B cell (primary cell): Measurements from ENCODE around the gene SMCO2. TPM values are rescaled to one million over a fixed set of nuclear protein-coding genes. Genes with fewer than 3 reads are reported as not detected.
A peak's percentile ranks its signal among the peaks of the same experiment; 100 is the strongest.

Source experiments
- ATAC-seq: fragments of 200-7000 bp; cut with Tn5 transposase; one replicate; pipeline ENCODE4 v1.10.0; 2021; ENCODE audit warnings: low read depth, mild to moderate bottlenecking, moderate number of reproducible peaks, moderate library complexity
- CTCF ChIA-PET: fragments of 350-600 bp; sonication (Branson Sonifier 250); formaldehyde crosslinking; loops from one replicate; lab custom pipeline; 2021; ENCODE audit warnings: antibody characterized with exemption, inconsistent platforms; lab: Charles Lee
- POLR2A ChIA-PET: fragments of 350-600 bp; sonication (Branson Sonifier 250); formaldehyde crosslinking; loops from one replicate; lab custom pipeline; 2021; ENCODE audit warnings: antibody characterized with exemption; lab: Charles Lee
- DNase-seq: peaks from one replicate; pipeline ENCODE4 v3.0.0; 2013
- H2AFZ ChIP-seq: 2 replicates; pipeline ENCODE4 v1.6.1; 2012; ENCODE audit warnings: mild to moderate bottlenecking, low read depth, low read length; ENCODE audit not compliant: insufficient read depth, poor library complexity, severe bottlenecking
- H3K27ac ChIP-seq, 2 donors: 1 replicate in 1 of 2; 2 replicates in 1 of 2; pipeline ENCODE4 v1.5.1; 2012 to 2013; ENCODE audit warnings: low read length in 2 of 2, mild to moderate bottlenecking in 2 of 2, moderate library complexity in 1 of 2
- H3K27me3 ChIP-seq, 4 experiments: fragments of 200-600 bp in 1 of 4; sonication (generic) in 1 of 4; replicated peaks in 1 of 4; 1 replicate in 2 of 4; 2 replicates in 2 of 4; pipeline versions ENCODE4 v1.6.1 to v1.7.0; 2013 to 2016; ENCODE audit warnings: low read length in 3 of 4, mild to moderate bottlenecking in 2 of 4, mixed read lengths in 1 of 4, moderate library complexity in 1 of 4; ENCODE audit not compliant: insufficient read depth in 4 of 4, control insufficient read depth in 3 of 4; ENCODE audit errors: control extremely low read depth in 1 of 4
- H3K36me3 ChIP-seq, 2 experiments: replicated peaks in 1 of 2; 1 replicate in 1 of 2; 2 replicates in 1 of 2; pipeline versions ENCODE4 v1.6.1 to v1.7.1; 2013; ENCODE audit warnings: low read length in 1 of 2; ENCODE audit not compliant: insufficient read depth in 2 of 2, control insufficient read depth in 1 of 2; ENCODE audit errors: control extremely low read depth in 1 of 2, extremely low read depth in 1 of 2
- H3K4me1 ChIP-seq, 2 donors: fragments of 200-600 bp in 1 of 2; sonication (generic) in 1 of 2; 1 replicate in 1 of 2; 2 replicates in 1 of 2; pipeline versions ENCODE4 v1.5.1 to v1.6.1; 2013 to 2017; ENCODE audit warnings: low read length in 2 of 2; ENCODE audit not compliant: control insufficient read depth in 2 of 2, insufficient read depth in 2 of 2
- H3K4me2 ChIP-seq: replicated peaks from 2 replicates; pipeline ENCODE3; 2012; ENCODE audit warnings: mild to moderate bottlenecking, low read depth, low read length; ENCODE audit not compliant: poor library complexity, severe bottlenecking
- H3K4me3 ChIP-seq, 5 experiments: fragments of 200-600 bp in 1 of 5; sonication (generic) in 1 of 5; 1 replicate in 3 of 5; 2 replicates in 2 of 5; pipeline versions ENCODE4 v1.5.1 to v1.7.0; 2011 to 2016; ENCODE audit warnings: low read length in 4 of 5, mild to moderate bottlenecking in 4 of 5, low read depth in 2 of 5, control low read depth in 1 of 5, moderate library complexity in 1 of 5; ENCODE audit not compliant: insufficient read depth in 1 of 5; ENCODE audit errors: control extremely low read depth in 1 of 5, extremely low read depth in 1 of 5
- H3K79me2 ChIP-seq: fragments of 200-600 bp; sonication (generic); one replicate; pipeline ENCODE4 v1.6.0; 2016; ENCODE audit warnings: low read length; ENCODE audit not compliant: control insufficient read depth, insufficient read depth
- H3K9ac ChIP-seq: fragments of 200-600 bp; sonication (generic); 2 replicates; pipeline ENCODE4 v1.6.1; 2017; ENCODE audit warnings: mild to moderate bottlenecking, low read length, moderate library complexity
- H3K9me3 ChIP-seq, 3 donors: one replicate each; pipeline versions ENCODE4 v1.6.1 to v1.7.1; 2013; ENCODE audit warnings: low read length in 2 of 3; ENCODE audit not compliant: control insufficient read depth in 2 of 3, insufficient read depth in 1 of 3; ENCODE audit errors: control extremely low read depth in 1 of 3
- H4K20me1 ChIP-seq: 2 replicates; pipeline ENCODE4 v1.6.0; 2012; ENCODE audit warnings: mild to moderate bottlenecking, low read length; ENCODE audit not compliant: insufficient read depth, control insufficient read depth, poor library complexity, severe bottlenecking
- H3K27ac Mint-ChIP-seq: one replicate; pipeline ENCODE4 v1.8.0; 2021; ENCODE audit warnings: mixed read lengths
- H3K27me3 Mint-ChIP-seq: one replicate; pipeline ENCODE4 v1.8.0; 2021; ENCODE audit warnings: mixed read lengths
- H3K4me1 Mint-ChIP-seq: one replicate; pipeline ENCODE4 v1.8.0; 2021; ENCODE audit warnings: mixed read lengths
- H3K4me3 Mint-ChIP-seq: one replicate; pipeline ENCODE4 v1.8.0; 2021; ENCODE audit warnings: mixed read lengths
- H3K9me3 Mint-ChIP-seq: one replicate; pipeline ENCODE4 v1.8.0; 2022; ENCODE audit warnings: mixed read lengths; ENCODE audit not compliant: insufficient read depth
- EZH2 ChIP-seq: IDR thresholded peaks from 2 replicates; pipeline ENCODE4 v1.6.1; 2012; ENCODE audit warnings: borderline replicate concordance, low read depth, mild to moderate bottlenecking, moderate library complexity, low read length; ENCODE audit not compliant: insufficient read depth, poor library complexity, severe bottlenecking
- WGBS: methylation state at CpG from one replicate; pipeline ENCODE4 v1.1.5; 2013; ENCODE audit warnings: missing lambda C conversion rate; ENCODE audit not compliant: insufficient coverage; 5-methylcytosine and 5-hydroxymethylcytosine counted together
- intact Hi-C: fragments of 100-400 bp; cut with micrococcal nuclease; formaldehyde crosslinking; loops from one replicate; pipeline ENCODE4 v1.10.0; 2022
- polyA plus RNA-seq: library from polyadenylated mRNA; depleted of rRNA; stranded (reverse); fragments of >200 nt; gene quantifications from 2 replicates; pipeline ENCODE4 v1.2.3, GENCODE V29; 2012
- total RNA-seq, 2 donors: library from RNA; stranded (reverse); fragments of 120-200 nt in 1 of 2; gene quantifications; 1 replicate in 1 of 2; 2 replicates in 1 of 2; pipeline versions ENCODE4 v1.2.3 to v1.2.4, GENCODE V29; 2013 to 2022
- TF ChIP-seq, protein P1 (sequence below): fragments of 200-600 bp; IDR thresholded peaks from one replicate; pipeline ENCODE4 v1.8.0; 2022; ENCODE audit warnings: antibody characterized with exemption, mild to moderate bottlenecking

SMCO2 gene
- total and polyA plus RNA-seq, 2 donors (not counting 1 experiment from before 2014, with no cell fraction given), result 0.15 TPM; not detected in 1

DNA sequence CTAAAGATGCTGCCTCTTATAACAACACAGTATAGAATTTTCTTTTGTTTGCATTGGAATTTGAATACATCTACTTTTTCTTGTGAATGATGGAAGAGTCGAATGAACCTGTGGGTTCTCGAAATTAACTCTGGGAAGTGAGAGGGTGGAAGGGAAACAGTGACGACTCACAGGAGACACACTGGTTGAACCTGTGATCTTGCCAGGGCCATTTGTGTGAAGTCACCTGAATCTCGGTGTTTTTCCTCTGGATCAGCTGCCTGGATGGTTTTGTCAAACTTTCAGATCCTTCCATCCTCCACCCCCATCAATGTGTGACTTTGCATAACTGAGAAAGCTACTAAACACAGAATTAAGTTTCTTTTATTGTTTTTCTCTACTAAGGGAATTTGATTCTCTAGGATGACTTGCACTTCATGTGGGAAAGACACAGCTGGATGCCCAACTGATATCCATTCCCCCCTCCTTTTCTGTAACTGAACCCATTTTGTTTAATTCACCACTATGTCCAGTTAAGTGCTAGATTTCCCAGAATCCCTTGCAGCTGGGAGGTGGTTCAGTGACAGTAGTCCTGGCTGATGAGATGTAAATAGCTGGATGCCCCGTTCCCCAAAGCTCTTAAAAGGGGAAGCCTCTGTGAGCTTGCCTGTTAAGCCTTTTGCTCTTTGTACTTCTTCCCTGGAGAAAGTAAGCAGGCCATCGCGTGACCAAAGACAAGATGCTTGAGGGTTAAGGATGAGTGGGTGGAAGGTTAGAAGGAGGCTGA, 83.8 kb downstream of the SMCO2 start:
- Histone ChIP-seq H3K27ac (peak overlapping the region in 1 of 2 donors; percentile 34), H2AFZ (peak overlapping the region; percentile 3), H4K20me1 (no peaks in the 10 kb centered on the region), H3K79me2 (no peaks in the 10 kb centered on the region), H3K27me3 (no peaks in the 10 kb centered on the region), H3K4me2 (no peak overlapping the region), H3K9ac (no peak overlapping the region), H3K4me1 (peaks cover 39 to 42% of the 10 kb centered on the region in 2 donors), H3K9me3 (no peaks in the 10 kb centered on the region), H3K36me3 (no peaks in the 10 kb centered on the region), H3K4me3 (no peak overlapping the region)
- 50% methylated on average over 5 of the region's 7 CpGs for WGBS
- Mint-ChIP-seq H3K4me1 (peaks cover 40% of the 10 kb centered on the region), H3K27me3 (no peaks in the 10 kb centered on the region), H3K9me3 (no peaks in the 10 kb centered on the region), H3K4me3 (no peak overlapping the region), H3K27ac (peak overlapping the region; percentile 43)
- ChIA-PET CTCF (no interaction called here), POLR2A (no interaction called here)
- intact Hi-C loops, result no loop called here
- DNase-seq (no peak), ATAC-seq (no peak)
- no peak for TF ChIP-seq EZH2
- TF ChIP-seq, protein P1, sequence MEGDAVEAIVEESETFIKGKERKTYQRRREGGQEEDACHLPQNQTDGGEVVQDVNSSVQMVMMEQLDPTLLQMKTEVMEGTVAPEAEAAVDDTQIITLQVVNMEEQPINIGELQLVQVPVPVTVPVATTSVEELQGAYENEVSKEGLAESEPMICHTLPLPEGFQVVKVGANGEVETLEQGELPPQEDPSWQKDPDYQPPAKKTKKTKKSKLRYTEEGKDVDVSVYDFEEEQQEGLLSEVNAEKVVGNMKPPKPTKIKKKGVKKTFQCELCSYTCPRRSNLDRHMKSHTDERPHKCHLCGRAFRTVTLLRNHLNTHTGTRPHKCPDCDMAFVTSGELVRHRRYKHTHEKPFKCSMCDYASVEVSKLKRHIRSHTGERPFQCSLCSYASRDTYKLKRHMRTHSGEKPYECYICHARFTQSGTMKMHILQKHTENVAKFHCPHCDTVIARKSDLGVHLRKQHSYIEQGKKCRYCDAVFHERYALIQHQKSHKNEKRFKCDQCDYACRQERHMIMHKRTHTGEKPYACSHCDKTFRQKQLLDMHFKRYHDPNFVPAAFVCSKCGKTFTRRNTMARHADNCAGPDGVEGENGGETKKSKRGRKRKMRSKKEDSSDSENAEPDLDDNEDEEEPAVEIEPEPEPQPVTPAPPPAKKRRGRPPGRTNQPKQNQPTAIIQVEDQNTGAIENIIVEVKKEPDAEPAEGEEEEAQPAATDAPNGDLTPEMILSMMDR, result no peak

DNA sequence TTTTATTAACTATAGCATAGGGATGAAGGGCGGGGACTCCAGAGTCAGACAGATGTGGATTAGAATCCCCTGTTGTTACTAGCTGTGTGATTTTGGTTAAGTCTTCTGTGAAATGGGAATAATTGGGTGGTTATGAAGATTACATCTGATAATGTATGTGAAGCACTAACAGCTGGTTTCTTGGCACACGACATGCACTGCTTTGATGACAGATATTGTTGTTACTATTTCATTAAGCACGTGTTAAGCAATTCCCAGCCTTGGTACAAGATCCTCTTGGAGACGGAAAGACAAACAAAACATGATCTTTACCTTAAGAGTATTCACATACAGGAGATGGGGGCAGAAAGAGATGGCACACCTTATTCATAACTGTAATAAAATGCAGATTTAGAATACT, 85.4 kb downstream of the SMCO2 start:
- 94% methylated on average over 3 of the region's 4 CpGs for WGBS
- H3K79me2 ChIP-seq, result peaks cover 3% of the 10 kb centered on the region
- TF ChIP-seq, protein P1, result no peak
- TF ChIP-seq EZH2, result no peak
- ChIA-PET CTCF (interaction anchor here (1.8 kb wide), 1 partner anchor 9 kb away, joined by 5 read pairs; no protein-coding TSS in a partner anchor), POLR2A (no interaction called here)
- intact Hi-C loops, result no loop called here
- peaks cover 45 to 48% of the 10 kb centered on the region in 2 donors for H3K4me1 ChIP-seq
- Mint-ChIP-seq H3K27ac (no peak overlapping the region), H3K4me3 (no peak overlapping the region), H3K9me3 (no peaks in the 10 kb centered on the region), H3K27me3 (no peaks in the 10 kb centered on the region), H3K4me1 (peaks cover 51% of the 10 kb centered on the region)
- no peak for DNase-seq
- no peaks in the 10 kb centered on the region for H3K27me3 ChIP-seq
- no peak overlapping the region for H3K27ac ChIP-seq
- H3K9ac ChIP-seq, result no peak overlapping the region
- no peak overlapping the region for H3K4me2 ChIP-seq
- H2AFZ ChIP-seq, result no peak overlapping the region
- no peak overlapping the region for H3K4me3 ChIP-seq
- no peak for ATAC-seq
- H3K36me3 ChIP-seq, result no peaks in the 10 kb centered on the region
- H4K20me1 ChIP-seq, result no peaks in the 10 kb centered on the region
- H3K9me3 ChIP-seq, result no peaks in the 10 kb centered on the region
